Esophagus muscularis mucosa (tissue), 4 donors: Measurements from ENCODE around the gene MAP3K19. TPM values are rescaled to one million over a fixed set of nuclear protein-coding genes. Genes with fewer than 3 reads are reported as not detected.

ENCODE experiments used
- DNase-seq: peaks from one replicate; pipeline ENCODE4 v3.0.0-alpha.2; 2017; ENCODE audit errors: extremely low spot score
- H3K27ac ChIP-seq, 4 donors: fragments of 200-600 bp; sonication (generic); replicated peaks in 1 of 4; 1 replicate in 3 of 4; 2 replicates in 1 of 4; pipeline ENCODE4 v1.5.1; 2016 to 2019; ENCODE audit warnings: mild to moderate bottlenecking in 1 of 4
- H3K27me3 ChIP-seq, 4 donors: fragments of 200-600 bp; sonication (generic); one replicate each; pipeline versions ENCODE4 v1.5.1 to v1.6.0; 2016 to 2019
- H3K36me3 ChIP-seq, 4 donors: fragments of 200-600 bp; sonication (generic); one replicate each; pipeline ENCODE4 v1.5.1; 2016 to 2019
- H3K4me1 ChIP-seq, 4 donors: fragments of 200-600 bp; sonication (generic); one replicate each; pipeline ENCODE4 v1.5.1; 2016 to 2019
- H3K4me3 ChIP-seq, 4 donors: fragments of 200-600 bp; sonication (generic); 1 replicate in 2 of 4; 2 replicates in 2 of 4; pipeline ENCODE4 v1.5.1; 2016 to 2019; ENCODE audit warnings: mild to moderate bottlenecking in 4 of 4, moderate library complexity in 1 of 4
- H3K9me3 ChIP-seq, 4 donors: fragments of 200-600 bp; sonication (generic); 1 replicate in 3 of 4; 2 replicates in 1 of 4; pipeline ENCODE4 v1.5.1; 2016 to 2019
- CTCF ChIP-seq, 3 experiments: fragments of 200-600 bp in 2 of 3; fragments of 450-650 bp in 1 of 3; sonication (generic) in 2 of 3; IDR thresholded peaks; one replicate each; pipeline ENCODE4 v1.5.1; 2017 to 2019; ENCODE audit warnings: antibody characterized with exemption in 3 of 3, mild to moderate bottlenecking in 2 of 3, moderate library complexity in 1 of 3
- EP300 ChIP-seq: sonication (generic); formaldehyde crosslinking; IDR thresholded peaks from one replicate; pipeline ENCODE4 v1.6.1; 2017; ENCODE audit warnings: antibody characterized with exemption
- POLR2A ChIP-seq: fragments of 450-650 bp; IDR thresholded peaks from one replicate; pipeline ENCODE4 v1.6.1; 2017; ENCODE audit warnings: antibody characterized with exemption, moderate library complexity, mild to moderate bottlenecking, low read depth
- POLR2AphosphoS5 ChIP-seq, 2 donors: sonication (generic); formaldehyde crosslinking; IDR thresholded peaks; one replicate each; pipeline ENCODE4 v1.6.1; 2017; ENCODE audit warnings: antibody characterized with exemption in 2 of 2
- WGBS: methylation state at CpG from one replicate; pipeline ENCODE4 v1.1.5; 2018; 5-methylcytosine and 5-hydroxymethylcytosine counted together
- intact Hi-C: fragments of 100-400 bp; cut with DNase I; formaldehyde crosslinking; loops from one replicate; pipeline ENCODE4 v1.15.1; 2023
- total RNA-seq, 4 donors: library from RNA; depleted of rRNA; stranded (reverse); fragments of >200 nt; gene quantifications; one replicate each; pipeline versions ENCODE4 v1.1.0 to v1.2.1, GENCODE V29; 2016

The MAP3K19 gene
- total RNA-seq, result not detected

GRCh38 chr2:135047300-135047699 lies at the start of gene MAP3K19:
TSS of gene MAP3K19 (minus strand) at chr2:135047447. CDS start at chr2:135024647, 22,800 bp downstream.
- intact Hi-C loops, result no loop called here

GRCh38 chr2:135096665-135097446 lies 49.6 kb upstream of the MAP3K19 start:
- Histone ChIP-seq H3K9me3 (no peaks in the 10 kb centered on the region), H3K27ac (no peak overlapping the region), H3K27me3 (no peaks in the 10 kb centered on the region), H3K36me3 (peaks cover 0 to 42% (median 30%) of the 10 kb centered on the region in 4 donors), H3K4me1 (peaks cover 0 to 14% (median 9%) of the 10 kb centered on the region in 4 donors), H3K4me3 (no peak overlapping the region)
- 90% methylated on average over 4 of the region's 4 CpGs for WGBS
- no peak for DNase-seq
- intact Hi-C loops, result no loop called here
- TF ChIP-seq CTCF (IDR thresholded peaks at IDR 0.05), result no peak
- no peak for TF ChIP-seq POLR2AphosphoS5 (IDR thresholded peaks at IDR 0.05)
- TF ChIP-seq POLR2A, result no peak
- TF ChIP-seq EP300, result no peak

More at GRCh38 chr2:135047300-135047699, at the start of gene MAP3K19:
- peak; percentile 39 for DNase-seq
- no peak within 1 kb of the TSS for H3K4me3 ChIP-seq
- H3K4me1 ChIP-seq, result peaks cover 3 to 11% (median 6%) of the 10 kb centered on the region in 4 donors
- no peaks in the 10 kb centered on the region for H3K9me3 ChIP-seq
- no peak for TF ChIP-seq POLR2AphosphoS5 (IDR thresholded peaks at IDR 0.05)
- TF ChIP-seq EP300, result no peak
- no peak for TF ChIP-seq POLR2A
- TF ChIP-seq CTCF (IDR thresholded peaks at IDR 0.05), result no peak
- no peaks in the 10 kb centered on the region for H3K27me3 ChIP-seq
- H3K36me3 ChIP-seq, result no peaks in the 10 kb centered on the region
- no peak within 1 kb of the TSS for H3K27ac ChIP-seq

- H3K36me3 ChIP-seq, result peaks cover 0 to 42% (median 30%) of the 10 kb centered on the region in 4 donors
- H3K27ac ChIP-seq, result no peak overlapping the region
- H3K9me3 ChIP-seq, result no peaks in the 10 kb centered on the region
- H3K27me3 ChIP-seq, result no peaks in the 10 kb centered on the region
- intact Hi-C loops, result no loop called here
- DNase-seq, result no peak
- WGBS, result 96% methylated on average over 3 of the region's 3 CpGs
- H3K4me1 ChIP-seq, result peaks cover 0 to 11% (median 9%) of the 10 kb centered on the region in 4 donors
- H3K4me3 ChIP-seq, result no peak overlapping the region
- TF ChIP-seq POLR2A, result no peak
- no peak for TF ChIP-seq EP300
- no peak for TF ChIP-seq CTCF (IDR thresholded peaks at IDR 0.05)
- TF ChIP-seq POLR2AphosphoS5 (IDR thresholded peaks at IDR 0.05), result no peak
These were observed 48.3 kb upstream of the MAP3K19 start for GRCh38 chr2:135095591-135095990.

- TF ChIP-seq POLR2AphosphoS5 (IDR thresholded peaks at IDR 0.05) (no peak), EP300 (no peak), POLR2A (no peak), CTCF (IDR thresholded peaks at IDR 0.05) (no peak)
- WGBS, result 75% methylated on average over 2 of the region's 2 CpGs
- H3K4me3 ChIP-seq, result no peak overlapping the region
- H3K27ac ChIP-seq, result no peak overlapping the region
- peaks cover 0 to 1% (median under 1%) of the 10 kb centered on the region in 4 donors for H3K4me1 ChIP-seq
- H3K27me3 ChIP-seq, result no peaks in the 10 kb centered on the region
- no peak for DNase-seq
- no peaks in the 10 kb centered on the region for H3K9me3 ChIP-seq
- intact Hi-C loops, result no loop called here
- peaks cover 0 to 42% (median 30%) of the 10 kb centered on the region in 4 donors for H3K36me3 ChIP-seq
These were observed 47.3 kb upstream of the MAP3K19 start for GRCh38 chr2:135094508-135094907.
